Measurements from ENCODE around the gene CLASRP.

CLASRP gene

GRCh38 chr19:45050036-45050435 is 11.2 kb downstream of the CLASRP start:
- peaks cover 77% of the 10 kb centered on the region for H3K4me1 ChIP-seq (ENCODE audit: control insufficient read depth, low read length)
- H3K27ac ChIP-seq (ENCODE audit: low read depth, low read length): peak overlapping the region; percentile 3; the same call in 1 of the 2 replicates
- peaks cover 83% of the 10 kb centered on the region for H3K36me3 ChIP-seq (ENCODE audit: control insufficient read depth, low read length)
- H3K4me3 ChIP-seq (ENCODE audit: low read length): no peak overlapping the region
- H3K27me3 ChIP-seq (ENCODE audit: control insufficient read depth, low read length): no peaks in the 10 kb centered on the region
- peaks cover 17% of the 10 kb centered on the region for H3F3A ChIP-seq (ENCODE audit: control insufficient read depth, insufficient read depth)
- H3K4me2 ChIP-seq (ENCODE audit: low read length): no peak overlapping the region; the same call in 1 of the 2 replicates
- H3K9me3 ChIP-seq (ENCODE audit: control insufficient read depth, insufficient read depth, low read length): no peaks in the 10 kb centered on the region
- TF ChIP-seq EZH2phosphoT487 (IDR thresholded peaks at IDR 0.05; ENCODE audit: borderline replicate concordance, low read length): no peak
- no peak for TF ChIP-seq CTCF (IDR thresholded peaks at IDR 0.05; ENCODE audit: low read depth, low read length, poor library complexity, severe bottlenecking)
- H4K20me1 ChIP-seq (ENCODE audit: control insufficient read depth, insufficient read depth, low read depth, low read length): no peaks in the 10 kb centered on the region
- H3K79me2 ChIP-seq (ENCODE audit: control insufficient read depth, low read length): peaks cover 93% of the 10 kb centered on the region
- no peaks in the 10 kb centered on the region for H3K9me2 ChIP-seq (replicated peaks; ENCODE audit: control insufficient read depth, low read length)

- no peaks in the 10 kb centered on the region for H3K27me3 ChIP-seq (ENCODE audit: control insufficient read depth, low read length)
- peaks cover 80% of the 10 kb centered on the region for H3K36me3 ChIP-seq (ENCODE audit: control insufficient read depth, low read length)
- H3K4me3 ChIP-seq (ENCODE audit: low read length): peak overlapping the region; percentile 34; the same call in 1 of the 2 replicates
- TF ChIP-seq EZH2phosphoT487 (IDR thresholded peaks at IDR 0.05; ENCODE audit: borderline replicate concordance, low read length): no peak
- TF ChIP-seq CTCF (IDR thresholded peaks at IDR 0.05; ENCODE audit: low read depth, low read length, poor library complexity, severe bottlenecking): no peak
- peak overlapping the region; percentile 62 for H3K27ac ChIP-seq (ENCODE audit: low read depth, low read length)
- peaks cover 73% of the 10 kb centered on the region for H3K79me2 ChIP-seq (ENCODE audit: control insufficient read depth, low read length)
- no peaks in the 10 kb centered on the region for H3K9me2 ChIP-seq (replicated peaks; ENCODE audit: control insufficient read depth, low read length)
- H3K4me2 ChIP-seq (ENCODE audit: low read length): peak overlapping the region; percentile 51
- no peaks in the 10 kb centered on the region for H3K9me3 ChIP-seq (ENCODE audit: control insufficient read depth, insufficient read depth, low read length)
- H4K20me1 ChIP-seq (ENCODE audit: control insufficient read depth, insufficient read depth, low read depth, low read length): no peaks in the 10 kb centered on the region; the same call in 1 of the 2 replicates
- peaks cover 71% of the 10 kb centered on the region for H3K4me1 ChIP-seq (ENCODE audit: control insufficient read depth, low read length)
- H3F3A ChIP-seq (ENCODE audit: control insufficient read depth, insufficient read depth): peaks cover 7% of the 10 kb centered on the region
Measured at GRCh38 chr19:45051929-45052579, 13.2 kb downstream of the CLASRP start.

- H4K20me1 ChIP-seq (ENCODE audit: control insufficient read depth, insufficient read depth, low read depth, low read length): peaks cover 3% of the 10 kb centered on the region
- no peak for TF ChIP-seq EZH2phosphoT487 (IDR thresholded peaks at IDR 0.05; ENCODE audit: borderline replicate concordance, low read length)
- no peak for TF ChIP-seq CTCF (IDR thresholded peaks at IDR 0.05; ENCODE audit: low read depth, low read length, poor library complexity, severe bottlenecking)
Measured at GRCh38 chr19:45056831-45057230, 18.0 kb downstream of the CLASRP start.

More at GRCh38 chr19:45056831-45057230, 18.0 kb downstream of the CLASRP start:
- no peak overlapping the region for H3K4me3 ChIP-seq (ENCODE audit: low read length)
- H3K9me2 ChIP-seq (replicated peaks; ENCODE audit: control insufficient read depth, low read length): no peaks in the 10 kb centered on the region
- H3K27ac ChIP-seq (ENCODE audit: low read depth, low read length): peak overlapping the region; percentile 47
- peaks cover 92% of the 10 kb centered on the region for H3K36me3 ChIP-seq (ENCODE audit: control insufficient read depth, low read length)
- no peak overlapping the region for H3K4me2 ChIP-seq (ENCODE audit: low read length)
- no peaks in the 10 kb centered on the region for H3K9me3 ChIP-seq (ENCODE audit: control insufficient read depth, insufficient read depth, low read length)
- H3F3A ChIP-seq (ENCODE audit: control insufficient read depth, insufficient read depth): peaks cover 3% of the 10 kb centered on the region; the same call in 1 of the 2 replicates
- peaks cover 38% of the 10 kb centered on the region for H3K4me1 ChIP-seq (ENCODE audit: control insufficient read depth, low read length)
- no peaks in the 10 kb centered on the region for H3K27me3 ChIP-seq (ENCODE audit: control insufficient read depth, low read length)
- H3K79me2 ChIP-seq (ENCODE audit: control insufficient read depth, low read length): peaks cover 49% of the 10 kb centered on the region
